ENCODE measurements around the gene NADK2.

The NADK2 gene

GRCh38 chr5:36252722-36253365 lies 11.1 kb upstream of the NADK2 start:
- in situ Hi-C loops (cut with HindIII; ENCODE audit: low pct_ligation_motif_present, low pct_unique_long_range_greater_than_20kb, low sequenced_read_pairs): no loop called here
- DNase-seq: no peak

GRCh38 chr5:36251218-36251617 lies 9.5 kb upstream of the NADK2 start:
- no peak for DNase-seq
- in situ Hi-C loops (cut with HindIII; ENCODE audit: low pct_ligation_motif_present, low pct_unique_long_range_greater_than_20kb, low sequenced_read_pairs): no loop called here

DNA sequence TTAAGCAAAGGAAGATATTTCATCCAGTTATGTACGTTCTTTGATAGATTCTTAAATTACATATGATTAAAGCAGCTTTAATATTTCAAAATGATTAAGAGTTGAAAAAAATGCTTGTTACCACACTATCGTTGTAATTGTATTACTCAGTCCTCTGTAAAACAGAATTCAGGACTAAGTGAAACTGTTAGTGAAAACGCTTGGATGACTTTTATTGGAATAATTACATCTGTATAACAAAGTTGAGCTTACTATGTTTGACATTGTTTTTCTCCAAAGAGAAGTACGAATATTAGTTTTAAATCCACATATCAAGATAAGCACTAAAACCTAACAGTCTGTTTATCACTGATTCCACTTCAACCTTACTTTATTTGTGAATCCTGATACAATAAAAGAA lies 8.7 kb upstream of the NADK2 start:
- in situ Hi-C loops (cut with HindIII; ENCODE audit: low pct_ligation_motif_present, low pct_unique_long_range_greater_than_20kb, low sequenced_read_pairs): no loop called here
- DNase-seq: no peak

- no peak for DNase-seq
- in situ Hi-C loops (cut with HindIII; ENCODE audit: low pct_ligation_motif_present, low pct_unique_long_range_greater_than_20kb, low sequenced_read_pairs): no loop called here
Observed at GRCh38 chr5:36246036-36246800, 4.5 kb upstream of the NADK2 start.

- in situ Hi-C loops (cut with HindIII; ENCODE audit: low pct_ligation_motif_present, low pct_unique_long_range_greater_than_20kb, low sequenced_read_pairs): no loop called here
Observed at GRCh38 chr5:36244076-36244475, 2.4 kb upstream of the NADK2 start.

GRCh38 chr5:36243653-36244052 lies 1.9 kb upstream of the NADK2 start:
- in situ Hi-C loops (cut with HindIII; ENCODE audit: low pct_ligation_motif_present, low pct_unique_long_range_greater_than_20kb, low sequenced_read_pairs): no loop called here
- DNase-seq: no peak

More at GRCh38 chr5:36244076-36244475, 2.4 kb upstream of the NADK2 start:
- DNase-seq: no peak

DNA sequence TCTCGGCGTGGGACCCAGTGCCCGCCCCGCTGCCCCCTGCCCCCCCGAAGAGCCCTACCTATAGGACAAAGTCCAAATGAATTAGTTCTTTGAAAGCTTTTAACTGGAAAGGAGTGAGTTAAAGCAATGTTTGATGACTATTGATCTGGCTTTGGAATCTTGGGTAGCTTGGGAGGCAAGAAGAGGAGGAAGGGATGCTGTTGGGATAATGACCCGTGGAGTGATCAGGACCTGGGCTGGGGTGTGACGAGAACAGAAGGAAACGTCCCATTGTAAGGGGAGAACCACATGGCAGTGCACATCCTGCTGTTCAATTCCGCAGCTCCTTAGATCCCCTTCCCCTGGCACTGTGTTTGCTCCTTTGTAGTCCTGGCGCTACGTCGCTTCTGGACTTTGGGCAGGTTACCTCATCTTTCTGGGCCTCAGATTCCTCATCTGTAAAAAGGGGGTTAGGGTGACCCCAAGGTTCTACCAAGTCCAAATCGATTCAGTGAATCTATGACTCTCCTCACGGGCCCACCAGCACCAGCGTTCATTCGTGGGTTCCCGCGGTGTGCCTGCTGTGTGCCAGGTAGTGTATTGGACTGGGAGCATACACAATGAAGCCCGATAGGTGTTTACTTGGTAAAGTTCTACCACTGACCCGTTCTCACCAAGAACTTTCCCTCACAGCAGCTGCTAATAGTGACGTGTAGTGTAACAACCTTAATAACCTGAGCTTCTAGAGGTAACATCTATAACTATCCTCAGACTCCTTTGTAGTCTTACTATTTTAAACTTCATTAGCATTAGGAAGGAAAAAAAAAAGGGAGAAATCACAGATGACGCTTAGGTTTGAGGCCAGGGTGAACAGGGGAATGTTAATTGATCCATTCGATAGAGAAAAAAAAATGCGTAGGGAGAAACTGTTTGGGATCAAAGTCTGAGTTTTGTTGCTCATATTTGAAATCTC lies 1.1 kb upstream of the NADK2 start:
- in situ Hi-C loops (cut with HindIII; ENCODE audit: low pct_ligation_motif_present, low pct_unique_long_range_greater_than_20kb, low sequenced_read_pairs): no loop called here
- DNase-seq: no peak

DNA sequence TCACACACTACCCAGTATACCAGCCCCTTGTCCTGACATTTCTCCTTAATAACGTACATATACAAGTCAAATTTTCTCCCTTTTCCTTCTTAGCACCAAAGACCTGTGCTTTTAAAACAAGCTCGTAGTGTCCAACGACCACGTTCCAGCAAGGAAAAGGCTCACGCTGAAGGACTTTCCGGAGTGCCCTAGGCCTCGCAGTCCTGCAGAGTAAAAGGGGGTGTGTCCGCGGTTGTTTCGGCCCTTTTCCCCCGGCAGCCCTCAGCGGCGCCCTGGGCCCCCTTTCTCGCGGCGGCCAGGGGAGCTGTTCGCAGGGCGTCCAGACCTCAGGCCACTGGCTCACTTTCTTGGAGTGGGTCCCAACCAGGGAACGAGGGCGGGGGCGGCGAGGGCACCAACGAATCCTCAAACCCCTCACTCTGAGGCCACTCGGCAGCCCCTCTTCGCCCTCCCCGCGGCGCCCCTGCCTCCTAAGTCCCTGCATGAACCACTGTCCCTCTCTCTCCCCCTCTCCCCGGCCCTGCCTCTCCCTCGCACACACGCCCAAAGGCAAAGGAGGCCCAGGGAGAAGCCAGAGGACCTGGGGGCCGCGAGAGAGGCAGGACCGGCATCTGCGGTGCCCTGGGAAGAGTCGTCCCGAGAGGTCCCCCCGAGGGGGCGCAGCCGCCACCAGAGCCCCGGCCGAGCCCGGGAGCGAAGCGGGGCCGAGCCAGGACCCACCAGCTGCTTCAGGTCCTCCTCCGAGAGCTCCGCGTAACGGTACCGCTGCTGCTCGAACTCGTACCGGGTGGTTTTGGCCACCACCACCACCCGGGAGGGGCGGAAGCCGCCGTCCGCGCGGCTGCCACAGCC lies 720 bp downstream of the NADK2 start:
- peak; percentile 64 for DNase-seq
- in situ Hi-C loops (cut with HindIII; ENCODE audit: low pct_ligation_motif_present, low pct_unique_long_range_greater_than_20kb, low sequenced_read_pairs): no loop called here

DNA sequence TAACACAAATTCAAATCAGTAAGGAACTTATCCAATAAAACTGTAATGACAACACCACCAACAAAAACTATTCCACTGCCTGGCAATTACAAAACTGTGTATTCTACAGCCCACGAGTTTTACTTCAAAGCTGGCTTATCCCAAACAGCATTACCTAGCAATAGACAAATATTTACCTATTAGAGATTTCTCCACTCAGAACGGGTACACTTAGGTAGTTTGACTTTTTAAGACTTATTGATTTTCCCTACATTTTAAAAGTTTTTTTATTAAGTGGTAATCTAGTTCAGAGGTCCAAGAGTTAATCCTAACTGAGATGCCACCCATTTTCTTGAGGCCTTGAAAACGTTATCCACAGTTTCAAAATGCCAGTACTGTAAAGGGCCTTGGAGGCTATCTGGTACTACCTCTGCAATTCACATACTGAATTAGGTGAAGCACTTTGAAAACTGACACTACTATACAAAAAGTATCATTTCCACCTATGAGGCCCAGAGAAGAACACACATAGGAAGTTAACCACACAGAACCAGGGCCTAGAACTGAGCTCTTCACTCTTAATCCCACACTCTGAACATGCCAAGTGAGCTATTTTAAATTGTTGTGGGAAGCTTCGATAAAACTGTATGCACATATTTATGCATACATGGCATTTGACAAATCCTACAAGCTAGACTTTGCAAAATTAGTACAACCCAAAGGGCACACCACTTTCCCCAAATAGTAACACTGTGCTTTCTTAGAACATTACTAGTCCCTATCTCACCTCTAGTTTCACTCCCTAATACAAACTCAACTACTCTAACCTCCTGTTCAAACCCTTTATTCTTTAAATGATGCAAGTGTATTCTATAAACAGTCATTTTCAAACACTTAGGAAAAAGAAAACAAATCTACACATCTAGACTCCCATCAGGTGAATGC lies 2.1 kb downstream of the NADK2 start:
- no peak for DNase-seq

DNA sequence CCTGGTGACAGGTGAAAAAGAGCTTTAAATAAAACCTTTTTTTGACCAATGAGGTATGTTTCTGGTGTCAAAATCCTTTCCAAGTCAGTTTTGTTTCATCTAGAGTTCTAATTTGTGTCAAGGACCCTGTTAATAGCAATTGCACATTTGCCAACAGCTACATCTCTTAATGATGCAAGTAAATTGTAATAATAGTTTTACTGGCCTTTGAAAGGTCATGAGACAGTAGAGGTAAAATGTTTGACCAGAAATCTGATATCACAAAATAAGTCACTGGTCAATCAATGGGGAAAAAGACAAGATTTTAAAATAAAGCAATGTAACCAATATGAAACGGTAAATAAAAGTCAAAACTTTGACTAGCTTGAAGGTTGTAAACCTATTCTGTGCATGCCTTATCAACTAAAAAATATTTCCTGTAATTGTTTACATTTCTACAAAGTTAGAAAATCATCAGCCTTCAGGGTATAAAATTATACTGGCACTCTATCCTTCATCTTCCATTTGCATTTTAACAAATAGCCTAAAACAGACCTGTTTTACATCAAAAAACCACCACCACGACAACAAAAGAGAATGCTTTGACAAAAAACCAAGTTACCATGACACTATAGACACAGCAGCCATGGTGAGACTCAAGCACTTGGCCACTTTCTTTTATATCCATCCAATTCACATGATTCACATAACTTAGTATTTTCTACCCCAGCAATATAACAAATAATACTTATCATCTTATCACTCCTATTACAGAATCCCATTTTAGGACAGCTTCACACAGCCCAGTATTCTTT lies 3.0 kb downstream of the NADK2 start:
- in situ Hi-C loops (cut with HindIII; ENCODE audit: low pct_ligation_motif_present, low pct_unique_long_range_greater_than_20kb, low sequenced_read_pairs): no loop called here
- no peak for DNase-seq

More for the DNA sequence above, 2.1 kb downstream of the NADK2 start:
- in situ Hi-C loops (cut with HindIII; ENCODE audit: low pct_ligation_motif_present, low pct_unique_long_range_greater_than_20kb, low sequenced_read_pairs): no loop called here

DNA sequence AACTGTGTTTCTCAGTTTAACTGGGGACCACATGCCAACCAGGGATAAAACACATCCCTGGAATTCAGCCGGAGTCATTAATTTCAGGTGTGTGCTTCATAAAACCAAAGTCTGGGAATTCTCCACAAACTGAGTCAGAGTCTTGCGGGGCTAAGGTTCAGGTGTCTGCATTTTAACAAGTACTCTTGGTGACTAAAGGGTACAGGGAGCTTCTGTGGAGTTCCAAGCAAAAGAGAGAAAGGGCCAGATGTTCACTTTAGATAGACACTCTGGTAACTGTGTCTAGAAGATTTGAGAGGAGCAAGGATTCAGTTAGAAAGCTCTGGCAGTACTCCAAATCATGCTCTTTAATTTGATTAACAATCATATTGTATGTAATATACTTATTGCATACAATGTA lies 4.0 kb downstream of the NADK2 start:
- no peak for DNase-seq
- in situ Hi-C loops (cut with HindIII; ENCODE audit: low pct_ligation_motif_present, low pct_unique_long_range_greater_than_20kb, low sequenced_read_pairs): no loop called here

- DNase-seq: no peak
Observed at GRCh38 chr5:36236801-36237200, 4.9 kb downstream of the NADK2 start.

DNA sequence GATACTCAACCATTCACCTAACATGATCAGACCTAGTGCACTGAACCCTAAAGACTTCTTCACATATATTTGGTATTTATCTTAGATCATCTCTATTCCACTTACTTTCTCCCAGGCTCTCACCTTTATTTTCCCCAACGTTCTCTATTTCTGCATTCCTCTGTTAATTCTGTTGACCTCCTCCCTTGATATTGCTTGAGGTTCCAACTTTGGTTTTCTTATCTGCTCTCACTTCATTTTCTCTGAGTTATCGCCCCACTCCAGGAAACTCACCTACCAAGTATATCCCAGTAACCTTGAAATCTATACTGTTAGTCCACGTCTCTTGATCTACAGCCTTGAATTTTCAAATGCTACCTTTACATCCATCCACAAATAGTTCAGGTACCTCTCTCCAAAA lies 9.2 kb downstream of the NADK2 start:
- in situ Hi-C loops (cut with HindIII; ENCODE audit: low pct_ligation_motif_present, low pct_unique_long_range_greater_than_20kb, low sequenced_read_pairs): no loop called here

More at GRCh38 chr5:36236801-36237200, 4.9 kb downstream of the NADK2 start:
- in situ Hi-C loops (cut with HindIII; ENCODE audit: low pct_ligation_motif_present, low pct_unique_long_range_greater_than_20kb, low sequenced_read_pairs): no loop called here

DNA sequence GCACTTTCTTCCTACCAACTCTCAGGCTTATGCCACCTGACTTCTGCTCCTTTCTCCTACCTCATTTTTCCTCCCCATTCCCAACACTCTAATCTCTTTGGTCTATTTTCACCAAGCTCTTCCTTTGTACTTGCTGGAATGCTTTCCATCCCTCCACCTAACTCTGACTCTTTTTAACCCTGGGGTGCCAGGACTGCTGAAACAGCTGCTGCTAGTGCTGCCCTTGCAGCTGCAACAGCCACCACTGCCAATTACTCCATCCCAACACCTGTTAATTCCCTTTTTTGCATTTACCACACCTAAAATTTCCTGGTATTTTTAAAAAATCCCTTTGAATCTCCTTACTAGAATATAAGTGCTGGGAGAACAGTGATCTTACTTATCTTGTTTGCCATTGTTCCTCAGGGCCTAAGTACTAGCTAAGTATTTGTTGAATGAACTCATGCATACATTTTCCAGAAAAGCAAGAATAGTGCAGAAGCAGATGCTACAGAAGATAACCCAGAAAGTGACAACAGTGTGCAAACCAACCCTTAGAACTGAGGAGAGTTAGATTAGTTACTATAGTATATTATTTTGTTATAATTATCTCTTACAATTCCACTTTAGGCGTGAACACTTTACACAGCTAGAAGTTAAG lies 11.5 kb downstream of the NADK2 start:
- in situ Hi-C loops (cut with HindIII; ENCODE audit: low pct_ligation_motif_present, low pct_unique_long_range_greater_than_20kb, low sequenced_read_pairs): no loop called here

More for the DNA sequence above, 9.2 kb downstream of the NADK2 start:
- DNase-seq: no peak

DNA sequence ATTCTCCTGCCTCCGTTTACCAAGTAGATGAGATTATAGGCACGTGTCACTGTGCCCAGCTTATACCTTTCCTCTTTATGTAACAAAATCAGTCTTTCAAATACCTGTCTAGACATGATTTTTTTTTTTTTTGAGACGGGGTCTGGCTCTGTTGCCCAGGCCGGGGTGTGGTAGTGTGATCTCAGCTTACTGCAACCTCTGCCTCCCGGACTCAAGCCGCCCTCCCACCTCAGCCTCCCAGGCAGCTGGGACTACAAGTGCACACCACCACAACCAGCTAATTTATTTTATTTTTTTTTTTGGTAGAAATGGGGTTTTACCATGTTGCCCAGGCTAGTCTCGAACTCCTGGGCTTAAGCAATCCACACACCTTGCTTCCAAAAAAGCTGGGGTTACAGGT lies 13.2 kb downstream of the NADK2 start:
- no peak for DNase-seq
- in situ Hi-C loops (cut with HindIII; ENCODE audit: low pct_ligation_motif_present, low pct_unique_long_range_greater_than_20kb, low sequenced_read_pairs): no loop called here

More for the DNA sequence above, 11.5 kb downstream of the NADK2 start:
- no peak for DNase-seq

- DNase-seq: no peak
- in situ Hi-C loops (cut with HindIII; ENCODE audit: low pct_ligation_motif_present, low pct_unique_long_range_greater_than_20kb, low sequenced_read_pairs): no loop called here
Observed at GRCh38 chr5:36227046-36227445, 14.7 kb downstream of the NADK2 start.
